ENCODE results near the gene USP20. TPM values are rescaled to one million over a fixed set of nuclear protein-coding genes. Genes with fewer than 3 reads are reported as not detected.

The USP20 gene
- total and polyA plus RNA-seq, 10 of the 15 experiments (the other 5 are each of a cell fraction or from before 2014, with no cell fraction given): 0.66 to 23.3 (median 11.0) TPM

DNA sequence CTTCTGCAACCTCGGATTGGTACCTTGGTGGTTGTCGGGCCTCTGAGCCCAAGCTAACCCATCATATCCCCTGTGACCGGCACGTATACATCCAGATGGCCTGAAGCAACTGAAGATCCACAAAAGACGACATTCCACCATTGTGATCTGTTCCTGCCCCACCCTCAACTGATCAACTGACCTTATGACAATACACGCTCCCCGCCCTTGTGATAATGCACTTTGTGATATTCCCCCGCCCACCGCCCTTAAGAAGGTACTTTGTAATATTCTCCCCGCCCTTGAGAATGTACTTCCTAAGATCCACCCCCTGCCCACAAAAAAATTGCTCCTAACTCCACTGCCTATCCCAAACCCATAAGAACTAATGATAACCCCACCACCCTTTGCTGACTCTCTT lies 48.8 kb upstream of the USP20 start (continued):
- TF ChIP-seq MLLT1 (IDR thresholded peaks at IDR 0.05) (no peak), CREM (IDR thresholded peaks at IDR 0.05; ENCODE audit: low read depth) (no peak), CHD1 (IDR thresholded peaks at IDR 0.05; ENCODE audit: low read depth, low read length) (no peak), IKZF1 (conservative IDR thresholded peaks at IDR 0.05) (no peak), RAD21 (IDR thresholded peaks at IDR 0.05; ENCODE audit: insufficient read depth, low read depth, low read length) (no peak)

DNA sequence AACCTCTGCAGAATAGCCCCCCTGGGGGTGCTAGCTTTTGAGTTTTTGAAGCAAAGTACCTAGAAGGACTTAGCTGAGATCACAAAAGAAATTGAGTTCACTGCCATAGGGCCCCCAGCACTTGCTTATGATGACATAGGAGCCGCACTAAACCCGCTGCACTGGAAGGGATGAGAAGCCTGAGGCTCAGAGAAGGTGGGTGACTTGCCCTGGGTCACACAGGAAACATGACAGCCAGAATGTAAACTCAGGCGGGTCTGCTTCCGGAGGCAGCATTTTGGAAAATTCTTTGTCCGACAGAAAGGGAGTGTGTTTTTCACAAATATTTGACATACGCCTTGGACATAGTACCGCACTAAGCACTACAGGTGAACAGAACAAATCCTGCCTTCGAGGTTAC lies 40.7 kb upstream of the USP20 start:
- Histone ChIP-seq H2AFZ (ENCODE audit: control insufficient read depth, low read depth, low read length) (no peak overlapping the region), H3K27ac (ENCODE audit: control insufficient read depth, insufficient read depth) (no peak overlapping the region), H3K36me3 (ENCODE audit: control insufficient read depth in 2 of 2, insufficient read depth in 2 of 2, low read length in 1 of 2) (no peaks in the 10 kb centered on the region), H3K4me1 (ENCODE audit: control insufficient read depth, insufficient read depth, low read length) (no peaks in the 10 kb centered on the region), H3K9me3 (replicated peaks; ENCODE audit: control insufficient read depth, insufficient read depth, low read length) (no peaks in the 10 kb centered on the region), H3K9ac (ENCODE audit: control insufficient read depth, insufficient read depth, low read length) (no peak overlapping the region), H4K20me1 (ENCODE audit: control insufficient read depth, insufficient read depth) (no peaks in the 10 kb centered on the region), H3K4me3 (no peak overlapping the region), H3K79me2 (ENCODE audit: control insufficient read depth, insufficient read depth, low read length) (no peaks in the 10 kb centered on the region), H3K27me3 (replicated peaks in 1 of 2; ENCODE audit: control insufficient read depth in 2 of 2, insufficient read depth in 2 of 2, low read length in 1 of 2) (peaks cover 0 to 2% of the 10 kb centered on the region in 2 experiments; a peak in 1 of 4 replicates), H3K4me2 (ENCODE audit: control insufficient read depth, insufficient read depth) (no peak overlapping the region)
- FAIRE-seq (no peak), DNase-seq (ENCODE audit: low read depth, low spot score) (no peak), ATAC-seq (no peak)
- POLR2A ChIA-PET: no interaction called here
- SMC1A ChIA-PET (ENCODE audit: uncharacterized antibody, unreplicated experiment): no interaction called here
- in situ Hi-C loops (cut with MboI) (no loop called here), intact Hi-C loops (cut with micrococcal nuclease; ENCODE audit: unreplicated experiment) (no loop called here)
- CTCF ChIA-PET: no interaction called here
- BruUV-seq (replicated peaks): no TSS peak
- RAD21 ChIA-PET (ENCODE audit: unreplicated experiment): no interaction called here
- WGBS (ENCODE audit: insufficient coverage, insufficient replicate concordance, low lambda C conversion rate, missing lambda C conversion rate): 47% methylated on average over 8 of the region's 8 CpGs
- TF ChIP-seq EED (IDR thresholded peaks at IDR 0.05; ENCODE audit: low read depth): no peak
- TF ChIP-seq, protein P1, sequence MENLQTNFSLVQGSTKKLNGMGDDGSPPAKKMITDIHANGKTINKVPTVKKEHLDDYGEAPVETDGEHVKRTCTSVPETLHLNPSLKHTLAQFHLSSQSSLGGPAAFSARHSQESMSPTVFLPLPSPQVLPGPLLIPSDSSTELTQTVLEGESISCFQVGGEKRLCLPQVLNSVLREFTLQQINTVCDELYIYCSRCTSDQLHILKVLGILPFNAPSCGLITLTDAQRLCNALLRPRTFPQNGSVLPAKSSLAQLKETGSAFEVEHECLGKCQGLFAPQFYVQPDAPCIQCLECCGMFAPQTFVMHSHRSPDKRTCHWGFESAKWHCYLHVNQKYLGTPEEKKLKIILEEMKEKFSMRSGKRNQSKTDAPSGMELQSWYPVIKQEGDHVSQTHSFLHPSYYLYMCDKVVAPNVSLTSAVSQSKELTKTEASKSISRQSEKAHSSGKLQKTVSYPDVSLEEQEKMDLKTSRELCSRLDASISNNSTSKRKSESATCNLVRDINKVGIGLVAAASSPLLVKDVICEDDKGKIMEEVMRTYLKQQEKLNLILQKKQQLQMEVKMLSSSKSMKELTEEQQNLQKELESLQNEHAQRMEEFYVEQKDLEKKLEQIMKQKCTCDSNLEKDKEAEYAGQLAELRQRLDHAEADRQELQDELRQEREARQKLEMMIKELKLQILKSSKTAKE (IDR thresholded peaks at IDR 0.05; ENCODE audit: low read depth, poor library complexity, severe bottlenecking): no peak
- no peak for TF ChIP-seq PRDM15 (CRISPR knock-in tag; IDR thresholded peaks at IDR 0.05)
- TF ChIP-seq RAD21 (IDR thresholded peaks at IDR 0.05; ENCODE audit: insufficient read depth, low read depth, low read length): no peak
- no peak for TF ChIP-seq FOXM1 (IDR thresholded peaks at IDR 0.05; ENCODE audit: low read depth, low read length)
- TF ChIP-seq PML (IDR thresholded peaks at IDR 0.05; ENCODE audit: low read length): no peak
- no peak for TF ChIP-seq NBN (IDR thresholded peaks at IDR 0.05)
- TF ChIP-seq NFYA (IDR thresholded peaks at IDR 0.05; ENCODE audit: borderline replicate concordance, low read depth, low read length): no peak
- no peak for TF ChIP-seq E2F8 (IDR thresholded peaks at IDR 0.05; ENCODE audit: low read depth, partially characterized antibody)
- TF ChIP-seq ESRRA (IDR thresholded peaks at IDR 0.05; ENCODE audit: low read length): no peak
